NT2/D1 (cell line): ENCODE measurements around the gene NTHL1.

ENCODE experiments used
- YY1 ChIP-seq: IDR thresholded peaks from 2 replicates; pipeline ENCODE4 v1.6.1; 2011; ENCODE audit not compliant: insufficient read length, insufficient read depth
- ZNF274 ChIP-seq: IDR thresholded peaks from 2 replicates; pipeline ENCODE4 v1.6.1; 2011; ENCODE audit warnings: mild to moderate bottlenecking, low read depth, low read length

DNA sequence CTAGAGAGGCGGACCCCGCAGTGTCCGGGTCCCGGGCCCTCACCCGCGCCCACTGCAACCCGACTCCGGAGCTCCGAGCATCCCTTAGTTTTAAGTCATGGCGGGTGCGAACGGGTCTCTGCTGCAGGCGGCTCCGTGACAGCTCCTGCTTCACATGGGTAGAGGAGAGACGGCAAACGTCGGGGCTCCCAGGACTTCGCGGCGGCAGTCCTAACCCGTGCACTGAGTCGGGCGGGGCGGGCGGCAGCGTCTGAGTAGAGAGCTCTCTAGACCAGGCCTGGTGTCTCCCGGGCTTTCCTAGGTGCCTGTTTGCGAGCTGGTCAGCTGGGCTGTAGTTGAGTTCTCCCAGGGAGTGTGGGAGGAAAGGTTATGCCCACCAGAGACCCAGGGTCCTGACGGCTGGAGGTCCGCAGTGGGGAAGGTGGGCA, 496 bp upstream of the NTHL1 start:
- no peak for TF ChIP-seq YY1
- no peak for TF ChIP-seq ZNF274
